NCI-H524 (cell line): ENCODE results near the gene C2CD2.

Experiments
- DNase-seq, 2 experiments: peaks; one replicate each; lab custom pipeline; 2025; lab: John Stamatoyannopoulos, UW

Gene C2CD2

GRCh38 chr21:41887667-41888066 is 66.2 kb downstream of the C2CD2 start:
- no peak for DNase-seq

- no peak for DNase-seq
These were observed 67.5 kb downstream of the C2CD2 start for GRCh38 chr21:41886328-41886727.

DNA sequence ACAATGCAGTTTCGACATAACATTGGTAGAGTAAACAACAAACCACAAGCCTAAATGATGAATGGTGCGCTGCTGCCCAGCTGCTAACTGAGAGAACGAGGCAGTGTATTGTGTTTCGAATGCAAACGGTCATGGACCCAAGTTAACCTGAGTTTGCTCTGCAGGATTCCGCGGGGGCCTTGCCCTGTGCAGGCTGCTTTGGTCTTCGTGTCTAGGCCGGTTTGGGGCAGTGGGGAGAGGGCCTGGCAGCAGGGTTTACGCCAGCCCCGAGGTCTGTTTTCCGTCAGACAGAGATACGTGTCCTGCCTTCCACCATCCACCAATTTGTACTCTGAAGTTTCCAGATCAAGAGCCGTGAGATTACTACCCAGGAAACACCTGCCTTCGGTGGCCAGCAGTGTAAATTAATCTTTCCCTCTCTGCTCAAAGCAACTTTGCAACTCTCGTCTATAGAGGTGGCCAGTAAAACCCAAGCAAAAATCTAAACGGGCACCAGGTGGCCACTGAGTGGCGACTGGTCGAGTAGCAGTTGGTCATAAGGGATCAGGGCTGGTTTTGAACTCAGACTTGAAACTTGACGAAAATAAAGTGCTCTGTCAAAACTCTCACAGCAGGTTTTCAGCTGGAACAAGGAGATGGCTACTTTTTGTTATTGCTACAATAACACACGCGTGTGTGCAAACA is 68.3 kb downstream of the C2CD2 start:
- peak in 1 of 2 experiments; percentile 23 for DNase-seq

GRCh38 chr21:41884501-41885030 is 69.3 kb downstream of the C2CD2 start:
- no peak for DNase-seq

DNA sequence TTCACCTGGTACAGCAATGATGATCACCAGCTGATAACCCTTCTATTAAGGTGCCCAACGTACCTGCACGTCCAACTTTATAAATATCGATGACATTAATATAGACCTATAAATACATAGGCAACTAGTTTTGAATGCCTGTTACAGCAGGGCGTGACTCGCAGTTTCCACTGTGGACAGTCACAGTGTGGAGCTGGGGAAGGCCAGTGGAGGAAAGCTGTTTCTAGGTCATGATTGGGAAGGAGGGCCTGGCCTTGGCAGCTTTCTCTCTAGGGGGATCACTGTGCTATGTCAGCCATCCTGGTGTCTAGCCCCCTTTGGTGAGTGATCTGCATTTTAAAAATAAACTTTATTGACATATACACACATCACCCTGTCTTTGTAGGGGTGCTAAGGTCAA is 70.2 kb downstream of the C2CD2 start:
- no peak for DNase-seq

- DNase-seq: no peak
These were observed 72.8 kb downstream of the C2CD2 start for GRCh38 chr21:41881051-41881450.

DNA sequence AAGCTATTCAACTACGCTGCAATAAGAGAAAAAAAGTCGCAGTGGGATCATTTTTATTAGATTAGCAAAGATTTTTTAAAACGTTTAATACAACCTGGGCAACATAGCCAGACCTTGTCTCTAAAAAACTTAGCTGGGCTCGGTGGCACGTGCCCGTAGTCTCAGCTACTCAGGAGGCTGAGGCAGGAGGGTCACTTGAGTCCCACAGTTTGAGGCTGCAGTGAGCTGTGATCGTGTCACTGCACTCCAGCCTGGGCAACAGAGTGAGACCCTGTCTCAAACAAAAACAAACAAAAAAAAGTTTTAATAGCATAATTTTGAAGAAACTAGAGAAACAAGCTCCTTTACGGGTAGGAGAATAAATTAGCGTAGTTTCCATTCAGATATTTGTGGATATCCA is 73.7 kb downstream of the C2CD2 start:
- no peak for DNase-seq

DNA sequence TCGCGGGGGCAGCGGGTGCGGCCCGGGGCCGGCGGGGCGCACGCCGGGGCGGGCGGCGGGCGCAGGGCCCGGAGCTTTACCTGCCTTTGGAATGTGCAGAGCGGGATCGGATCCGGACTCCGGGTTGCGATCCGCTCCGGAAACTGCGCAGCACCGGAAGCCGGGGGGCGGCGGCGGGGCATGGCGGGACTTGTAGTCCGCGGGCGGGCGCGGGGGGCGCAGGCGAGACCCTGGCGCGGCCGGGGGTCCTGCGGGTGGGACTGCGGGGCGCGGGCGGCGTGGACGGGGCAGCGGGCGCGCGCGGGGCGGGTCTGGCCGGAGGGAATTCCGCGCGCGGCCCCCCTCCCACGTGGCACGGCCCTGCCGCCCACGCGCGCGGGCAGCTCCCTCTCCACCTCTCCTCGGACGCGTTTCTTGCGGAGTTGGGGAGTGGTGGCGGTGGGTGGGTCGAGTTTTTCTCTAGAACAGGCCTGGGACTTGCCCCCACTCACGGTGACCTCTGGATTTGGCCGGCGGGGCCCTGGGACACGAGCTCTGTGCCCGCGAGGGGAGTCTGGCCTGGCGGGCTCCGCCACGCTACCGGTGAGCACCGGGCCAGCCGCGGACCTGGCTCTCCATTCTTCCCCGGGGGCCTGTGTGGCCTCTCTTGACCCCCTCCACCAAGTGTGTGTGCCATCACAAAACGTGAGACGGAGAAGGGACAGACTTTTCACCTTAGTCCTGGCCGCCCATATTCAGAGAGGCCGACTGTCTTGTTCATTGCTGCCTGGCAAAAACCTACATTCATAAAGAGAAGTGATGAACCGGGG is 74.4 kb downstream of the C2CD2 start, which contains the start of gene PRDM15:
Gene PRDM15 (minus strand): TSS at position 155 of the 809 bp plus-strand sequence. CDS start 18,981 bp downstream, outside the sequence.
- peak; percentile 53 to 75 for DNase-seq

- peak; percentile 53 to 75 for DNase-seq
These were observed 75.0 kb downstream of the C2CD2 start for GRCh38 chr21:41878831-41879189.

DNA sequence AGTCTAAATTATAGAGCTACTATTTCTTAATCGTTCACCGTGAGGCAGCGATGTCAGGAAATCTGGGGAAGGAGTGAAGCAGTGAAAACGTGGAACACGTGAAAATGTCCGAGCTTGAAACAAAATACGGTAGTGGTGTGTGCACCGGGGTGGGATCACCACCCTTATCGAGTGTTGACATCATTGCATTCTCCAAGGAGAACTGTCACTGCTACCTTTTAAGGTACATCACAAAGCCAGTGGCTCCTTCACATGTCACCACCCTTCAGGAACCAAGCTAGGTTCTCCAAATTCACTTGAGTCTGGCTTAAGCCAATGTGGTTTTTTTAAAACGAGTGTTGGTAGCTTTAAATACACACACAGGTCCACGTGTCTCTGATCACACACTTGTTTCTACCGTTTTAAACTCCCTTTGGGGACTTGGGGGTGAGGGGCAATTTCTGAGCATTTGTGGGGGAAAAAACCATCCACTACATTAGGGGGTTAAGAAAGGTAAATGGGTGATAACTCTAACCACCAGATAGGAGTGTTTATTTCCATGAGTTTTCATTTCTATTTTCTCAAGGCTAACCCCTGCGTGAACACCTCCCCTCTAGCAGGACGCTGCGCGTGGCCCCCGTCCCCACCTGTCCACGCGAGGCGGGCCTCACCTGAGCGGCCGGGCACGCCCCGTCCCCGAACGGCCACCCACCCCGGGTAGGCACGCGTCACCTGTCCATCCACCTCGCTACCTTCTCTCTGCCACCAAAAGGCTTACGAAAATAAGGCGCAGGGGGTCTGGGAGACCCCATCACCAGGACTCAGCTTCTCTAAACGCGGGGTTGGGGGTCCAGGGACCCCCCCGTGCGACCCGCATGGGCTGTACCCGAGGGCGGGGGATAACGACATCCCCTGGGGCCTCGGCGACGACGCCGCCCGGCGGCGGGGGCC is 75.7 kb downstream of the C2CD2 start:
- DNase-seq: peak in 1 of 2 experiments; percentile 36

DNA sequence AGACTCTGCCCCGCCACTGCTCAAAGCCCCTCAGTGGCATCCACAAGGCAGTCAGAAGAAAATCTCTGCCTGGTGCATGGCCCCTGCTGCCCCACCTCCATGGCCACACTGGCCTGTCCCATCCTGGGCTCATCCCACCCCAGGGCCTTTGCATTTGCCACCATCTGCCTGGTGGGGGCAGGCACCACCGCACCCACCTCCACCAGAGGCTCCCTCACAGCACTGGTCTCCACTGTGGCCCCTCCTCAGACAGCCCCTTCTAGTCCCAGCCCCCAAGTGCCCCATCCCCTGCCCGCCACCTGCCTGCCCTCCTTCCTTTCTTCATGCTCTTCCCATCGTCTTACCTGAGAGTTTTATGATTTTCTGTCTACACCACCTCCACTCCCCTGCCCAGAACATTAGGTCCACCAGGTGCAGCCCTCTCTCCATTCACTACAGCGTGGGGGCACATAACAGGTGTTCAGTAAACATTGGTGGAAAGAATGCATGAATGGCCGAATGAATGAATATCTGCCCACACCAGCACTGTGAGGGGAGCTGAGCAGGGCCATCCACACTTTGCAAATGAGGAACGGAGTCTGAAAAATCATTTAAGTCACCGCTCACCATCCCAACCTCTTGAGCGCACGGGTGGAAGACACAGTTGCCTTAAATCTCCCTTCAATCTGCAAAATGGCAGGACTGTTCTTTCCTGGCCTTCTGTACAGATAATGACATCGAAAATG is 76.7 kb downstream of the C2CD2 start:
- no peak for DNase-seq

DNA sequence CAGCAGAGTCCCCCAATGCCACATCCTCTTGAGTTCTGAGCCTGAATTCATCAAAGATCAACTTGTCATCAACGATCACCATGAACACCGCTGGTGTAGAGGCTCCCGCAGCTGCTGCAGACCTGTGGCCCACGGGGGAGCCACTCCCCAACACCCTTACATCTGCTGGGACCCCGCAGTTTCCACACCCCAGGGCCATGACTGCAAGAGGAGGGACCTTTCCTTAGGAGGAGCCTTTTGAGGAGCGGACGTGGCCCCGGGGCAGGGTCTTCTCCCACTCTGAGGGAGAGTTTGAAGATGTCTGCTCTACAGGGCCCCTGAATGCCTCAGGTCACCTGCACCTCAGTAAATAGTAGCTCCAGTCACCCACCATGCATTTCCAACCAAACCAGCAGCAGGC is 77.4 kb downstream of the C2CD2 start:
- no peak for DNase-seq

DNA sequence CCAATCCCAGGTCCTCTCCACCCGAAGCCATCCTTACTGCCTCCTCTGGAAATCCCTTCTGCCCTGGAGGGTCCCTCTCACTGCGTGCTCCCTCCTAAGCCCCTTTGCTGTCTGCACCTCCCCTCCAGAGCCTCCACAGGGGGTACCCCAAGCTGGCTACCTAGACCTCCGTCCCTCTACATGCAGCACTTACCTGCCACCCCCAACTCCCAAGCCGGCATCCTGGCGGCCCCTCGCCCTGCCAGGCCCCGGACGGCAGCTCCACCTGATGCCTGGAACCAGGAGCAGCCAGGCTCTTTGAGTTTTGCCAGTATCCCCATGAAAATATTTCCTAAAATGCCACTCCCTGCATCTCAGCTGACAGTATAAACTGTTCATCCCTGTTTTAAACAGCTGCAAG is 78.7 kb downstream of the C2CD2 start:
- no peak for DNase-seq

GRCh38 chr21:41874611-41875010 is 79.2 kb downstream of the C2CD2 start:
- DNase-seq: peak; percentile 27 to 68

DNA sequence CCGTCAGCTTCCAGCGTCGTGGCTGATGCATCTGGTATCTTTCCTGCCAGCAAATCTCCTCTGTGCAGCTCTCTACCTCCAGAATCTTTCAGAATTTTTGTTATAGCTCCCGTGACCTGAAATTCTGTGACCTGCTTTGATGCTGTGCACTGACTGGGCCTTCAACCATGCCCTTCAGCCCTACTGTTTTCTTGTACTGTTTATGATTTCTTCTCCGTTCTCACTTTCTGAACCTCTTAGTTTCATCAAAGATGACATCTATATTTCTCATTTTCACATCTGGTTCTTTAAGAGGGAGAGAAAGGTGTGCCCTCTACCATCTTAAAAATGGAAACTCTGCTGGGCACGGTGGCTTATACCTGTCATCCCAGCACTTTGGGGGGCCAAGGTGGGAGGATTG is 80.4 kb downstream of the C2CD2 start:
- DNase-seq: no peak

DNA sequence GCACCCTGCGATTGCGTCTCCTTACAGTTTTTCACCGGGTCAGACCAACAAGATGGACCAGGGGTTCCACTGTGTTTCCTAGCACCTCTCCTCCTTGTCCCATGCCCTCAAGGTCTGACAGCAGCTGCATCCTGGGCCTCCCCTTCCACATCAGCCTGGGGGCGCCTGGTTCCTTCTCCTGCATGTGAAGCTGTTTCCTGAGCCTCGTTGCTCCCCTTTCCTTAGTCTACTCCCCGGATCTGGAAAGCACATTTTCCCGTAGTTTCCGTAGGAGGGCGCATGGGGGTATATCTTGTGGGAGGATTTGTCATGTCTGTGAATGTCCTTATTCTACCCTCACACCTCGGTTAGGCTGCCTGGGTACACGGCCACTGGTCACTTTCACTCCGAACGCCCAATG is 80.8 kb downstream of the C2CD2 start:
- no peak for DNase-seq

GRCh38 chr21:41871293-41872030 is 82.4 kb downstream of the C2CD2 start:
- DNase-seq: no peak

- DNase-seq: no peak
These were observed 84.0 kb downstream of the C2CD2 start for GRCh38 chr21:41869771-41870170.

DNA sequence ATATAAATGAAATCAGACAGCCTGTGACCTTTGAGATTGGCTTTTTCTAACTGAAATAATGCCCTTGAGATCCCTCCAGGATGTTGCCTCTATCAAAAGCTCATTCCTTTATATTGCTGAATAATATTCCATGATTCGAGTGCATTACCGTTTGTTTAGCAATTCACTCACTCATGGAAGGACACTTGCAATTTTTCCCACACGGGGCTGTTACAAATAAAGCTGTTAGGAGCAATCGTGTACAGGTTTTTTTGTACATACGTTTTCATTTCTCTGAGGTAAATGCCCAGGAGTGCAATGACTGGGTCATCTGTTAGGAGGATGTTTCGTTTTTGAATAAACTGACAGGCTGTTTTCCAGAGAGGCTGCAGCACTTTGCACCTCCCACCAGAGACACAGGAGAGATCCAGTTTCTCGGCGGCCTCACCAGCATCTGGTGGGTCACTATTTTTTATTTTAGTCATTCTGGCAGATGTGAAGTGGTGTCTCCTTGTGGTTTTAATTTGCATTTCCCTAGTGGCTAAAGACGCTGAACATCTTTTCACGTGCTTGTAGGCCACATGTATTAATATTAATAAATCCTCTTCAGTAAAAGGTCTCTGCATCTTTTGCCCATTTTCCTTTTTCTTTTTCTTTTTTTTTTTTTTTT is 85.6 kb downstream of the C2CD2 start:
- peak; percentile 23 to 77 for DNase-seq

GRCh38 chr21:41867313-41867712 is 86.5 kb downstream of the C2CD2 start:
- DNase-seq: no peak
